B cell (primary cell): Measurements from ENCODE around the gene CRYZ. TPM values are rescaled to one million over a fixed set of nuclear protein-coding genes. Genes with fewer than 3 reads are reported as not detected.

ENCODE experiments used
- ATAC-seq: fragments of 200-7000 bp; cut with Tn5 transposase; one replicate; pipeline ENCODE4 v1.10.0; 2021; ENCODE audit warnings: low read depth, mild to moderate bottlenecking, moderate number of reproducible peaks, moderate library complexity
- CTCF ChIA-PET: fragments of 350-600 bp; sonication (Branson Sonifier 250); formaldehyde crosslinking; loops from one replicate; lab custom pipeline; 2021; ENCODE audit warnings: antibody characterized with exemption, inconsistent platforms; lab: Charles Lee
- POLR2A ChIA-PET: fragments of 350-600 bp; sonication (Branson Sonifier 250); formaldehyde crosslinking; loops from one replicate; lab custom pipeline; 2021; ENCODE audit warnings: antibody characterized with exemption; lab: Charles Lee
- DNase-seq: peaks from one replicate; pipeline ENCODE4 v3.0.0; 2013
- H2AFZ ChIP-seq: 2 replicates; pipeline ENCODE4 v1.6.1; 2012; ENCODE audit warnings: mild to moderate bottlenecking, low read depth, low read length; ENCODE audit not compliant: insufficient read depth, poor library complexity, severe bottlenecking
- H3K27ac ChIP-seq, 2 donors: 1 replicate in 1 of 2; 2 replicates in 1 of 2; pipeline ENCODE4 v1.5.1; 2012 to 2013; ENCODE audit warnings: low read length in 2 of 2, mild to moderate bottlenecking in 2 of 2, moderate library complexity in 1 of 2
- H3K27me3 ChIP-seq, 4 experiments: fragments of 200-600 bp in 1 of 4; sonication (generic) in 1 of 4; replicated peaks in 1 of 4; 1 replicate in 2 of 4; 2 replicates in 2 of 4; pipeline versions ENCODE4 v1.6.1 to v1.7.0; 2013 to 2016; ENCODE audit warnings: low read length in 3 of 4, mild to moderate bottlenecking in 2 of 4, mixed read lengths in 1 of 4, moderate library complexity in 1 of 4; ENCODE audit not compliant: insufficient read depth in 4 of 4, control insufficient read depth in 3 of 4; ENCODE audit errors: control extremely low read depth in 1 of 4
- H3K36me3 ChIP-seq, 2 experiments: replicated peaks in 1 of 2; 1 replicate in 1 of 2; 2 replicates in 1 of 2; pipeline versions ENCODE4 v1.6.1 to v1.7.1; 2013; ENCODE audit warnings: low read length in 1 of 2; ENCODE audit not compliant: insufficient read depth in 2 of 2, control insufficient read depth in 1 of 2; ENCODE audit errors: control extremely low read depth in 1 of 2, extremely low read depth in 1 of 2
- H3K4me1 ChIP-seq, 2 donors: fragments of 200-600 bp in 1 of 2; sonication (generic) in 1 of 2; 1 replicate in 1 of 2; 2 replicates in 1 of 2; pipeline versions ENCODE4 v1.5.1 to v1.6.1; 2013 to 2017; ENCODE audit warnings: low read length in 2 of 2; ENCODE audit not compliant: control insufficient read depth in 2 of 2, insufficient read depth in 2 of 2
- H3K4me2 ChIP-seq: replicated peaks from 2 replicates; pipeline ENCODE3; 2012; ENCODE audit warnings: mild to moderate bottlenecking, low read depth, low read length; ENCODE audit not compliant: poor library complexity, severe bottlenecking
- H3K4me3 ChIP-seq, 5 experiments: fragments of 200-600 bp in 1 of 5; sonication (generic) in 1 of 5; 1 replicate in 3 of 5; 2 replicates in 2 of 5; pipeline versions ENCODE4 v1.5.1 to v1.7.0; 2011 to 2016; ENCODE audit warnings: low read length in 4 of 5, mild to moderate bottlenecking in 4 of 5, low read depth in 2 of 5, control low read depth in 1 of 5, moderate library complexity in 1 of 5; ENCODE audit not compliant: insufficient read depth in 1 of 5; ENCODE audit errors: control extremely low read depth in 1 of 5, extremely low read depth in 1 of 5
- H3K79me2 ChIP-seq: fragments of 200-600 bp; sonication (generic); one replicate; pipeline ENCODE4 v1.6.0; 2016; ENCODE audit warnings: low read length; ENCODE audit not compliant: control insufficient read depth, insufficient read depth
- H3K9ac ChIP-seq: fragments of 200-600 bp; sonication (generic); 2 replicates; pipeline ENCODE4 v1.6.1; 2017; ENCODE audit warnings: mild to moderate bottlenecking, low read length, moderate library complexity
- H3K9me3 ChIP-seq, 3 donors: one replicate each; pipeline versions ENCODE4 v1.6.1 to v1.7.1; 2013; ENCODE audit warnings: low read length in 2 of 3; ENCODE audit not compliant: control insufficient read depth in 2 of 3, insufficient read depth in 1 of 3; ENCODE audit errors: control extremely low read depth in 1 of 3
- H4K20me1 ChIP-seq: 2 replicates; pipeline ENCODE4 v1.6.0; 2012; ENCODE audit warnings: mild to moderate bottlenecking, low read length; ENCODE audit not compliant: insufficient read depth, control insufficient read depth, poor library complexity, severe bottlenecking
- H3K27ac Mint-ChIP-seq: one replicate; pipeline ENCODE4 v1.8.0; 2021; ENCODE audit warnings: mixed read lengths
- H3K27me3 Mint-ChIP-seq: one replicate; pipeline ENCODE4 v1.8.0; 2021; ENCODE audit warnings: mixed read lengths
- H3K4me1 Mint-ChIP-seq: one replicate; pipeline ENCODE4 v1.8.0; 2021; ENCODE audit warnings: mixed read lengths
- H3K4me3 Mint-ChIP-seq: one replicate; pipeline ENCODE4 v1.8.0; 2021; ENCODE audit warnings: mixed read lengths
- H3K9me3 Mint-ChIP-seq: one replicate; pipeline ENCODE4 v1.8.0; 2022; ENCODE audit warnings: mixed read lengths; ENCODE audit not compliant: insufficient read depth
- CTCF ChIP-seq: fragments of 200-600 bp; IDR thresholded peaks from one replicate; pipeline ENCODE4 v1.8.0; 2022; ENCODE audit warnings: antibody characterized with exemption, mild to moderate bottlenecking
- EZH2 ChIP-seq: IDR thresholded peaks from 2 replicates; pipeline ENCODE4 v1.6.1; 2012; ENCODE audit warnings: borderline replicate concordance, low read depth, mild to moderate bottlenecking, moderate library complexity, low read length; ENCODE audit not compliant: insufficient read depth, poor library complexity, severe bottlenecking
- WGBS: methylation state at CpG from one replicate; pipeline ENCODE4 v1.1.5; 2013; ENCODE audit warnings: missing lambda C conversion rate; ENCODE audit not compliant: insufficient coverage; 5-methylcytosine and 5-hydroxymethylcytosine counted together
- intact Hi-C: fragments of 100-400 bp; cut with micrococcal nuclease; formaldehyde crosslinking; loops from one replicate; pipeline ENCODE4 v1.10.0; 2022
- polyA plus RNA-seq: library from polyadenylated mRNA; depleted of rRNA; stranded (reverse); fragments of >200 nt; gene quantifications from 2 replicates; pipeline ENCODE4 v1.2.3, GENCODE V29; 2012
- total RNA-seq, 2 donors: library from RNA; stranded (reverse); fragments of 120-200 nt in 1 of 2; gene quantifications; 1 replicate in 1 of 2; 2 replicates in 1 of 2; pipeline versions ENCODE4 v1.2.3 to v1.2.4, GENCODE V29; 2013 to 2022

Gene CRYZ
- total and polyA plus RNA-seq, 2 donors (not counting 1 experiment from before 2014, with no cell fraction given): 11.1 to 21.7 TPM

DNA sequence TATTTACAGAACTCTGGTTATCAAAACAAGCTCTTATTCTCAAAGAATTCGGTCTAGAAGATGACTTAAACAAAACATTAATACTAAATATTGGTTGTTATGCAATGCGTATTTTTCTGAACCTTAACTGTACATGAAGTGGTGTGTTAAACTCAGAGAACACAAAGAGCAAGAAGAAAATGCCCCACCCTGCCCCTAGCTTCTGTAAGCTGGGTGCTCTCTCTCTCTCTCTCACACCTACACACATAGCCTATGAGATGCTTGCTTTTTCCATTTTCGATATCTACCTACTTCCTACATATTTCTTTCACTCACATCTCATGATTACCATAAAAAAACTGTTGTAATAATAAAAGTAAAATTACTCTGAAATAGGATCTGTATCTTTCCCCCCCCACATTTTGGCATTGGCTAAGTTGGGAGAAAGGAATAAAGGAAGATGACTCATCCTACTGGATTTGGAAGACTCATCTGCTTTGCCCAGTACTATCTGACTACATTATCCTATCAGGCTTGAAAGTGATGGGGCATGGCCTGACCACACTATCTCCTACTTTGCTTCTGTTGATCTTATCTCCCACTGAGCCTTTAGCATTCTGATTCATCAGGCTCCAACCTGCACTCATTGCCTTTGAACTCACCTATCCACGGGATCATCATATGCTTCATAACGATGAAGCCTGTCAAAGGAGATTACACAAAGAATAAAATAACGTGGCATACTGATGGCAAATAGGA, 2.9 kb downstream of the CRYZ start:
- H3K79me2 ChIP-seq: peaks cover 15% of the 10 kb centered on the region
- peaks cover 0 to 9% (median 7%) of the 10 kb centered on the region in 3 donors for H3K9me3 ChIP-seq
- ChIA-PET POLR2A (no interaction called here), CTCF (no interaction called here)
- WGBS: no CpG with 5 or more reads among the region's 6 CpGs
- H3K27me3 ChIP-seq: no peaks in the 10 kb centered on the region
- Mint-ChIP-seq H3K27me3 (no peaks in the 10 kb centered on the region), H3K9me3 (peaks cover 5% of the 10 kb centered on the region), H3K27ac (peak overlapping the region; percentile 53), H3K4me3 (no peak overlapping the region), H3K4me1 (peaks cover 25% of the 10 kb centered on the region)
- intact Hi-C loops: no loop called here
- no peak overlapping the region for H2AFZ ChIP-seq
- H3K4me3 ChIP-seq: no peak overlapping the region
- no peaks in the 10 kb centered on the region for H3K36me3 ChIP-seq
- H3K4me1 ChIP-seq: peaks cover 9 to 15% of the 10 kb centered on the region in 2 donors
- H3K27ac ChIP-seq: no peak overlapping the region
- TF ChIP-seq EZH2: no peak
- no peak for TF ChIP-seq CTCF
- H3K4me2 ChIP-seq: no peak overlapping the region
- DNase-seq (no peak), ATAC-seq (no peak)
- H3K9ac ChIP-seq: no peak overlapping the region
- peaks cover 7% of the 10 kb centered on the region for H4K20me1 ChIP-seq

DNA sequence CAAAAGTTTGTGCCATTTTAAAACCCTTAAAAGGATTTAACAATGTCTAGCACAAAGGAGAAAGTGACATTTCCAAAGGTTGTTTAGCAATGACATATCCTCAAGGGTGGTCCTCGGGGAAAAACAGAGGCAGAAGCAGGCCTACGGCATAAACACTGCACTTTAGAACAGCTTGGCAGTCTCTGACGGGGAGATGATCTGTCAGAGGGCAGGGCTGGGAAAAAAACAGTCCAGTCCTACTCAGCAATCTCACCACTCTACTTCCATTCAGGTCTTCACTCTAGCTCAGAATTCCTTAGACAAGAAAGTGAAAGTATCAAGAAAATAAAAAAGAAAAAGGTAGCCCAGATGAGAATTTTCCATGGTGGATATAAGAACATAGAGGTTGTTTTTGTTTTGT, 4.1 kb downstream of the CRYZ start:
- peaks cover 5% of the 10 kb centered on the region for H3K9me3 Mint-ChIP-seq
- ATAC-seq: no peak
- Histone ChIP-seq H3K4me3 (no peak overlapping the region), H3K27me3 (no peaks in the 10 kb centered on the region), H3K9me3 (peaks cover 0 to 9% (median 7%) of the 10 kb centered on the region in 3 donors), H4K20me1 (no peaks in the 10 kb centered on the region), H2AFZ (no peak overlapping the region), H3K4me2 (no peak overlapping the region), H3K9ac (no peak overlapping the region), H3K79me2 (peaks cover 4% of the 10 kb centered on the region), H3K4me1 (peaks cover under 1 to 7% of the 10 kb centered on the region in 2 donors), H3K36me3 (no peaks in the 10 kb centered on the region), H3K27ac (no peak overlapping the region)
- no peak overlapping the region for H3K27ac Mint-ChIP-seq
- TF ChIP-seq EZH2: no peak
- no peak for TF ChIP-seq CTCF
- intact Hi-C loops: no loop called here
- no peak overlapping the region for H3K4me3 Mint-ChIP-seq
- DNase-seq: no peak
- H3K27me3 Mint-ChIP-seq: no peaks in the 10 kb centered on the region
- CTCF ChIA-PET: interaction anchor here (0.7 kb wide), 2 partner anchors 28 to 1358 kb away, joined by 4 read pairs; no protein-coding TSS in a partner anchor
- H3K4me1 Mint-ChIP-seq: peaks cover 15% of the 10 kb centered on the region
- WGBS: 100% methylated on average over 3 of the region's 3 CpGs
- POLR2A ChIA-PET: no interaction called here
